HepG2 (cell line): Measurements from ENCODE around the gene PACSIN1.

Experiments used
- EP300 ChIP-seq, 3 experiments: sonication (generic) in 1 of 3; formaldehyde crosslinking in 1 of 3; IDR thresholded peaks; 2 replicates each; pipeline versions ENCODE4 v1.5.1 to v1.6.1; 2011 to 2020; ENCODE audit warnings: low read depth in 2 of 3, low read length in 2 of 3, borderline replicate concordance in 1 of 3, improper control_type of control experiment in 1 of 3, mild to moderate bottlenecking in 1 of 3, missing genetic modification reagents in 1 of 3, moderate library complexity in 1 of 3
- GMEB2 ChIP-seq: IDR thresholded peaks from 2 replicates; pipeline ENCODE4 v1.6.1; 2016; ENCODE audit warnings: missing biosample characterization, missing genetic modification reagents, low read depth
- RNF219 ChIP-seq: sonication (generic); formaldehyde crosslinking; IDR thresholded peaks from 2 replicates; pipeline ENCODE4 v1.5.0; 2020; ENCODE audit warnings: mild to moderate bottlenecking, missing genetic modification reagents
- ZFAT ChIP-seq: sonication (generic); formaldehyde crosslinking; conservative IDR thresholded peaks from 2 replicates; pipeline ENCODE4 v1.8.1; 2023; ENCODE audit warnings: missing genetic modification reagents, inconsistent platforms
- ZFP82 ChIP-seq: sonication (generic); formaldehyde crosslinking; IDR thresholded peaks from 2 replicates; pipeline ENCODE4 v1.5.1; 2020; ENCODE audit warnings: mild to moderate bottlenecking, missing genetic modification reagents, borderline replicate concordance

- TF ChIP-seq RNF219 (CRISPR knock-in tag) (no peak), GMEB2 (CRISPR knock-in tag) (no peak), EP300 (IDR thresholded peaks at IDR 0.05; ENCODE audit: low read depth in 2 of 2, low read length in 2 of 2) (no peak), EP300 (CRISPR knock-in tag; IDR thresholded peaks at IDR 0.05; ENCODE audit: borderline replicate concordance) (no peak), ZFP82 (CRISPR knock-in tag) (no peak), ZFAT (no peak)
Measured at GRCh38 chr6:34546551-34547321, 80.9 kb downstream of the PACSIN1 start.
